Right cardiac atrium (tissue), 5 donors: ENCODE data around the gene ZNF385D. TPM values are rescaled to one million over a fixed set of nuclear protein-coding genes. Genes with fewer than 3 reads are reported as not detected.
A peak's percentile ranks its signal among the peaks of the same experiment; 100 is the strongest.

ENCODE experiments used
- ATAC-seq, 2 donors: fragments of 200-7000 bp; cut with Tn5 transposase; one replicate each; pipeline versions ENCODE4 v1.8.0 to v1.9.1; 2020; ENCODE audit warnings: moderate library complexity in 2 of 2, mild to moderate bottlenecking in 1 of 2
- DNase-seq, 3 donors: peaks; one replicate each; pipeline ENCODE4 v3.0.0-alpha.2; 2020
- H3K27ac ChIP-seq: one replicate; pipeline ENCODE4 v1.5.1; 2013; ENCODE audit warnings: mild to moderate bottlenecking, low read length, control low read depth, moderate library complexity
- H3K27me3 ChIP-seq: one replicate; pipeline ENCODE4 v1.6.1; 2013; ENCODE audit not compliant: control insufficient read depth, insufficient read depth
- H3K4me1 ChIP-seq: one replicate; pipeline ENCODE4 v1.6.1; 2013; ENCODE audit warnings: low read length; ENCODE audit not compliant: control insufficient read depth, insufficient read depth
- H3K4me3 ChIP-seq: one replicate; pipeline ENCODE4 v1.5.1; 2013; ENCODE audit warnings: low read length, control low read depth
- H3K9me3 ChIP-seq: one replicate; pipeline ENCODE4 v1.6.1; 2013; ENCODE audit warnings: low read length; ENCODE audit not compliant: control insufficient read depth
- WGBS: extraction: QIAGEN DNeasy Blood & Tissue Kit; methylation state at CpG from one replicate; pipeline ENCODE4 v1.1.7; 2013; 5-methylcytosine and 5-hydroxymethylcytosine counted together
- intact Hi-C, 4 donors: fragments of 100-400 bp; cut with DNase I; formaldehyde crosslinking; loops; one replicate each; pipeline versions ENCODE4 v1.11.0 to v1.14.0; 2022 to 2023
- long read RNA-seq, 4 donors: library from polyadenylated mRNA; unstranded; transcript quantifications; one replicate each; pipeline ENCODE4 v2.0.0, GENCODE V29; 2020 to 2021
- polyA plus RNA-seq: library from polyadenylated mRNA; stranded (reverse); fragments of 200-250 nt; gene quantifications from one replicate; pipeline ENCODE4 v1.2.3, GENCODE V29; 2013
- total RNA-seq, 4 donors: library from RNA; stranded (reverse); fragmentation: NEBNext Ultra II Directional; extraction: Animal tissue kit (Norgen Biotek cat#: 25700); gene quantifications; one replicate each; pipeline ENCODE4 v1.2.1, GENCODE V29; 2021
- donor health status: healthy with polysubstance abuse.
- donor health status: DM: no; HTN: yes; CAD: no.
- donor health status: DM: no; HTN: no; CAD: no.
- donor health status: DM: no; HTN: yes; CAD: no; lungs with severe emphysema.
- donor health status: DM: yes; HTN: yes; CAD: no.

The ZNF385D gene
- total RNA-seq: 1 to 10 TPM; 1.2 to 1.8 (median 1.6) TPM
- polyA plus RNA-seq: 0.86 TPM
- long read RNA-seq, donor 1, partial matches to known transcripts: 1 of 1 reads
- long read RNA-seq, donor 1, other reads (novel, unspliced or antisense): 0 of 1 reads
- long read RNA-seq, donor 2: 0 reads
- long read RNA-seq, donor 3, full-length matches to known transcripts: 1 of 1 reads
- long read RNA-seq, donor 3, partial matches to known transcripts: 0 of 1 reads
- long read RNA-seq, donor 3, other reads (novel, unspliced or antisense): 0 of 1 reads
- long read RNA-seq, donor 4: 0 reads

- DNase-seq (peak; percentile 51 to 82 (median 75)), ATAC-seq (peak; percentile 85 to 88)
- peak within 1 kb of the TSS; percentile 41 for H3K4me3 ChIP-seq
- H3K9me3 ChIP-seq: no peaks in the 10 kb centered on the region
- peak within 1 kb of the TSS; percentile 63 for H3K27ac ChIP-seq
- WGBS: under 1% methylated on average over 31 of the region's 31 CpGs
- no peaks in the 10 kb centered on the region for H3K4me1 ChIP-seq
- intact Hi-C loops: loop anchor here (5.0 to 10.0 kb wide), 4 partner anchors 84 to 146 kb away; no protein-coding TSS in a partner anchor
- no peaks in the 10 kb centered on the region for H3K27me3 ChIP-seq
These were observed at the start of gene ZNF385D for GRCh38 chr3:21750831-21751391. TSS of gene ZNF385D (minus strand) at chr3:21751210. CDS start at chr3:21750916, 294 bp downstream.

- no peaks in the 10 kb centered on the region for H3K27me3 ChIP-seq
- H3K4me3 ChIP-seq: no peak overlapping the region
- H3K4me1 ChIP-seq: no peaks in the 10 kb centered on the region
- intact Hi-C loops: no loop called here
- H3K27ac ChIP-seq: no peak overlapping the region
- DNase-seq (no peak), ATAC-seq (no peak)
- WGBS: 96% methylated on average over 9 of the region's 9 CpGs
- no peaks in the 10 kb centered on the region for H3K9me3 ChIP-seq
These were observed 47.5 kb upstream of the ZNF385D start for GRCh38 chr3:21798356-21799088.

DNA sequence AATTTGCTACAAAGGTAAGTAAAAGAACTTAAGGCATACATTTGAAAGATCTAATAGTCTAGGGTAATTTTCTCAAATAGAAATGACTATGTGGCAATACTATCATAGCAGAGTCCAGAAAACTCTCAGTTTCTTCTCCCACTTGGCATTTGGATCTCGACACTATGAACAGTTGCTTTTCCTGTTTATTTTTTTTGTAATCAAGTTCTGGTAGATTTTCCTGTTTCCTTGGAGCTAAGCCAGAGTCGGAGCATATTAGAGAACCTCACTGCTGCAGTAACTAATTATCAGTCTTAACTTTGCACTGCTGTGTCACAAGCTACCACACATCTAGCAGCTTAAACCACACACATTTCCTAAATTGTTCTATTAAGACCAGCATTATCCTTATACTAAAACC, 44.9 kb upstream of the ZNF385D start:
- Histone ChIP-seq H3K9me3 (no peaks in the 10 kb centered on the region), H3K4me1 (no peaks in the 10 kb centered on the region), H3K27me3 (no peaks in the 10 kb centered on the region), H3K27ac (no peak overlapping the region), H3K4me3 (no peak overlapping the region)
- intact Hi-C loops: no loop called here
- DNase-seq: no peak
- ATAC-seq: peak; percentile 41 to 67
- 7% methylated on average over 2 of the region's 2 CpGs for WGBS

DNA sequence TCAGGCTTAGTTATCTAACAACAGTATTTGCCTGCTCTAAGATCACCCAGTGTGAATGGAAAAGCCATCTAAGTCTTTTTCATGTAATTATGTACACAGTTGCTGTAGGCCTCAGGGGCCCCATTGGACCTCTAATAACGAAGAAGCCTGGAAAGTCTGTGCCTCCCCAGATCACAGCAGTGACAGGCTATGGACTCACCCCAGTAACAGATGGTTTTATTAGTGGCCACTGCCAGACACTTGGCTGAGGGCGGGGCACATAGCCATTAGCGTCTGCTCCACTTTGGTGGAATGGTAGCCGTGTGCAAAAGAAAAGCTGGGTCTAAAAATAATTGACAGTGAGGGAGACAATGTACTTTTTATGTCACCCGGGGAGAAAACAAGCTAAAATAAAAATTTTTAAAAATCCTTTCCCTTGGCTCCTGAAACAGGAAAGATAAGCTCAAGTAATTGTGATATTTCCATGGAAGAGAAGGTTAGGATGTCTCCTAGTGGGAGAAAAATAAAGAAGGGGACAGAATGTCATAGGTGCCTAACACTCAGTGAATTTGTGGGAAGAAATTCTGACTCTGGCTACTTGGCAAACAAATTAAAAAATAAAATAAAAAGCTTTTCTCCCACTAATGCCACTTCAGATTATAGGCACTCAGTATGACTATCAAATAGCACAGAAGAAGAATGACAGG, 44.3 kb upstream of the ZNF385D start:
- peak; percentile 62 to 90 (median 86) for DNase-seq
- H3K9me3 ChIP-seq: no peaks in the 10 kb centered on the region
- peak overlapping the region; percentile 64 for H3K27ac ChIP-seq
- ATAC-seq: peak; percentile 93 to 97
- no peaks in the 10 kb centered on the region for H3K27me3 ChIP-seq
- intact Hi-C loops: no loop called here
- 19% methylated on average over 5 of the region's 5 CpGs for WGBS
- H3K4me1 ChIP-seq: no peaks in the 10 kb centered on the region
- no peak overlapping the region for H3K4me3 ChIP-seq

DNA sequence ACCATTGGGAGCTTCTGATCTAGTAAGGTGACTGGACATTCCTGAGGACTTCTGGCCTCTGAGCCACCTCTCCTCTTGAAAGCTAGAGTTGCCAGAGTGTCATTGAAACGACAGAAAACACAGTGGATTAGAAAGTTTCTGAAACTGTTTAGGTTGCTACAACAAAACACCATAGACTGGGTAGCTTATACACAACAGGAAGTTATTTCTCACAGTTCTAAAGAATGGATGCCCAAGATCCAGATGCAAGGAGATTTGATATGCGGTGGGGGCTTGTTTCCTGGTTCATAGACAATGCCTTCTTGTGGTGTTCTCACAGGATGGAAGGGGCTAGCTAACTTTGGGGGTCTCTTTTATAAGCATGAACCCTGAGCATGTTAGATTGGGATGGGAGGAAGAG, 43.3 kb upstream of the ZNF385D start:
- Histone ChIP-seq H3K9me3 (no peaks in the 10 kb centered on the region), H3K4me1 (no peaks in the 10 kb centered on the region), H3K27me3 (no peaks in the 10 kb centered on the region), H3K27ac (no peak overlapping the region), H3K4me3 (no peak overlapping the region)
- DNase-seq: no peak
- no peak for ATAC-seq
- intact Hi-C loops: no loop called here
- 43% methylated on average over 2 of the region's 2 CpGs for WGBS

DNA sequence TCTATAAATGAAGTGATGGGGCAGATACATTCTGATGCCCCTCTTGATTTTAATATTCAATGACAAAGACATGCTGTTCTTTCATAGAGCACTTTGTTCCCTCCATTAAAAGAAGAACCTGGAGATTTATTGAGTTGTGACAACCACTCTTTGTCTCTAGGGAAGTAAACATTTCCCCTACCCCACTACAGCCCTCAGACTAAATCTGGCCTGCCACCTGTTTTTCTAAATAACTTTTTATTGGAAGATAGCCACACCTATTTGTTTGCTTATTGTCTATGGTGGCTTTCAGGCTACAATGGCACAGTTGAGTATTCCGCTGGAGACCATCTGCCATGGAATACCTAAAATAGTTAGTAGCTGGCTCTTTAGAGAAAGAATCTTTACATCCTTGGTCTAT, 41.2 kb upstream of the ZNF385D start:
- Histone ChIP-seq H3K27me3 (no peaks in the 10 kb centered on the region), H3K4me1 (no peaks in the 10 kb centered on the region), H3K9me3 (no peaks in the 10 kb centered on the region), H3K27ac (no peak overlapping the region), H3K4me3 (no peak overlapping the region)
- intact Hi-C loops: no loop called here
- DNase-seq (no peak), ATAC-seq (no peak)
- 89% methylated on average over 1 of the region's 1 CpG for WGBS

DNA sequence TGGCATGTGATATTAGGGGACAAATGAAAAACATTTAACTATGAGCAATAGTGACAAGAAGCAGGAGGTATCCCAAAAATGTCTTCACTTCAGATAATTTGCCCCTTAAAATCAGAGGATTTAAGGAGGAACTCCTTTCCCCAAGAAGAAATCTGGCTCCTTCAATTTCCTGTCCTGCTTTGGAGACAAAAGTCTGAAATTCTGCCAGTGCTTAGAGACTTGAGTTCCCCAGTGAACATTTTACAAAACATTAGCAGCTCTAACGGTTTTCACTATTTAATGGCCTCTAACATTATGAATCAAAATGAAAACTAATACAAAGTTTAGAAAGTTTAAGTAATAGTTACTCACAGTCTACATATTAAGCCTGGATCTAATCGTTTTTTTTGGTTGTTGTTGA, 40.3 kb upstream of the ZNF385D start:
- ATAC-seq (peak in 1 of 2 donors; percentile 20), DNase-seq (no peak)
- peak overlapping the region; percentile 37 for H3K27ac ChIP-seq
- intact Hi-C loops: no loop called here
- H3K4me3 ChIP-seq: no peak overlapping the region
- no peaks in the 10 kb centered on the region for H3K9me3 ChIP-seq
- WGBS: 27% methylated on average over 2 of the region's 2 CpGs
- no peaks in the 10 kb centered on the region for H3K27me3 ChIP-seq
- no peaks in the 10 kb centered on the region for H3K4me1 ChIP-seq

DNA sequence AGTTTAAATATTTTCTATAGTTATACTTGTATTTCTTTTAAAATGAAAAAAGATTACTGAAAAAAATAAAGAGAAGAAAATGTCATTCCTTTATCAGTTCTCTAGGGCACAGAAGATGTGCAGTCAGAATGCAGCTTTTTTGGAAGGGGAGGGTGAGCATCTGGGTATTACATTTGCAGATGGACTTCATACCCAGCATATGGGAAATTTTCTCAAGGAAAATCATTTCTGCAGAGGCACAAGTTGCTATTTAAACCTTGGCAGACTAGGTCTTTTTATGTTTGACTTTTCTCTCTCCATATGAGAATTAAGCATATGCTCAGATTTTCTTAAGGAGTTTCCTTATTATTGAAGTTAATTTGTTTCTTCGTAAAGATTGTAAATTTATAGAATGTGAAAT, 39.5 kb upstream of the ZNF385D start:
- intact Hi-C loops: no loop called here
- Histone ChIP-seq H3K4me1 (no peaks in the 10 kb centered on the region), H3K4me3 (no peak overlapping the region), H3K27me3 (no peaks in the 10 kb centered on the region), H3K9me3 (no peaks in the 10 kb centered on the region), H3K27ac (no peak overlapping the region)
- DNase-seq (no peak), ATAC-seq (no peak)
- WGBS: 80% methylated on average over 1 of the region's 1 CpG

DNA sequence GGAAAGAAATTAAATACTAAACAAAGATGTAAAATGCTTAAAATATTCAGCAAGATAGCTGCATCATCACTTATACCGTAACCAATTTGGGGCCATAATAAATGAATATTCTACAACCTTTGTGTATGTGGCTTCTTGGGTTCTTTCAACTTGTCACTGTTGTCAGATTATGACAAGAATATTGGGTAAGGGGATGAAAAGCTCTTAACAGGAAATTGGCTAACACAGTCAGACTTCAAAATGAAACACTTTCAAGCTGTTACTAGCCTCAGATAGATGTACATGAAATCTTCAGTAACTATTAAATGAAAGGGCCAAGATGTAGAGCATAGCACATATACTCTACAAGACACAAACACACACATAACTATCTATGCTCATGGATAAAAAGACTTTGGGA, 38.7 kb upstream of the ZNF385D start:
- Histone ChIP-seq H3K27me3 (no peaks in the 10 kb centered on the region), H3K9me3 (no peaks in the 10 kb centered on the region), H3K27ac (no peak overlapping the region), H3K4me1 (no peaks in the 10 kb centered on the region), H3K4me3 (no peak overlapping the region)
- WGBS: 89% methylated on average over 1 of the region's 1 CpG
- ATAC-seq (no peak), DNase-seq (no peak)
- intact Hi-C loops: no loop called here

DNA sequence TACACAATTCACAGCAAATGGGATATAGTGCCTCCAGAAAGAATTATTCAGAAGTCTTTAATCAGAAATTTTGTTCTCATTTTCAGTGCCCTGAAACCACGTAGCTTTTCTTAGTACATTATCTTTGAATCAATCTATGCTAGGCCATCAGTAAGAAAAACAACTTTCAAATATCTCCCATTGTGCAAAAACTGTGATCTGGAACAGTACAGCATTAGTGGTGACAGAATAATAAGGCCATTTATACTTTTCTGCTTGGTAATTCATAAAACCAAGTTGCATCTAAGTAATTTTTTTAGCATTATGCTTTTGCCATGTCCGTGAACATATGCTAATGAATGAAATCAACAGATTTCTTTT, 35.4 kb upstream of the ZNF385D start:
- H3K4me1 ChIP-seq: no peaks in the 10 kb centered on the region
- no peaks in the 10 kb centered on the region for H3K9me3 ChIP-seq
- no peaks in the 10 kb centered on the region for H3K27me3 ChIP-seq
- no peak overlapping the region for H3K27ac ChIP-seq
- ATAC-seq (peak in 1 of 2 donors; percentile 50), DNase-seq (no peak)
- intact Hi-C loops: no loop called here
- no peak overlapping the region for H3K4me3 ChIP-seq
- WGBS: 30% methylated on average over 2 of the region's 2 CpGs
